Raji (cell line): Measurements from ENCODE around the gene CIBAR2.

ENCODE experiments used
- POLR2A ChIP-seq: IDR thresholded peaks from 2 replicates; pipeline ENCODE4 v1.6.1; 2011; ENCODE audit warnings: low read depth, low read length, control low read depth; ENCODE audit not compliant: insufficient read depth

The CIBAR2 gene

DNA sequence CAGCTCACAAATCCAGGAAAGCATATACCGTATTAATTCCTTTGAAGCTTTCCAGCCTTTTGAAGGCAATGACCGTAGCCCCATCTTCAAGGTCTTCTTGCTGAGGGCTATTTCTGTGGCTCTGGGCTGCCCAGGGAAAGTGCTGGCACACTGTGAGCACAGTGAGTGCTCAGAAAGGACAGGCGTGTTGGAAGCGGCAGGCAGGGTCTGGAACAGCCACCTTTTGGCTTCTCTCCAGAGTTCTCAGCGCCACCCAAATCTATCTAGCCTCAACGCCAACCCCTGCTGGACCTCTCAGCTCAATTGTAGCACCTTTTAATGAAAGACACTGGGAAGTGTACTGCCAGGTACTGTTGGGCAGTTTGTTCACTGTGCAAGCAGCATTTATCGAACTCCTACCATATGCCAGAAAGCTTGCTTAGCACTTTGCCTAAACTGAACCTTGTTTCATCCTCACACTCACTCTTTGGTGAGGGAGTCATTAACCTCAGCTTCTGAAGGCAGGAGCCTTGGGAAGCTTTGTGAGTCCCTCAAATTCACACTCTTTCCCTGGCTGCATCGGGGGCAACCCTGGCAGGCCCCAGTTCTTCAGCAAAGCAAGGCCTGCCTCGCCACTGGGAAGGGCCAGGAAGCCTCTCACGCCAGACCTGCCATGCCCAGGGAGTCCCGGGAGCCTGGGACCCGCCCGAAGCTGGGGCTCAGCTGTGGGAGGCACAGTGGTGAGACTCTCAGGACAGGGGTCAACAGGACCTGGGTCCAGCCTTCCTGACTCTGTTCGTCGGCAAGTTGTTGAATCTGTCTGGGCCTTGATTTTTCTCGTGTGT lies 13.5 kb upstream of the CIBAR2 start:
- TF ChIP-seq POLR2A, result no peak

DNA sequence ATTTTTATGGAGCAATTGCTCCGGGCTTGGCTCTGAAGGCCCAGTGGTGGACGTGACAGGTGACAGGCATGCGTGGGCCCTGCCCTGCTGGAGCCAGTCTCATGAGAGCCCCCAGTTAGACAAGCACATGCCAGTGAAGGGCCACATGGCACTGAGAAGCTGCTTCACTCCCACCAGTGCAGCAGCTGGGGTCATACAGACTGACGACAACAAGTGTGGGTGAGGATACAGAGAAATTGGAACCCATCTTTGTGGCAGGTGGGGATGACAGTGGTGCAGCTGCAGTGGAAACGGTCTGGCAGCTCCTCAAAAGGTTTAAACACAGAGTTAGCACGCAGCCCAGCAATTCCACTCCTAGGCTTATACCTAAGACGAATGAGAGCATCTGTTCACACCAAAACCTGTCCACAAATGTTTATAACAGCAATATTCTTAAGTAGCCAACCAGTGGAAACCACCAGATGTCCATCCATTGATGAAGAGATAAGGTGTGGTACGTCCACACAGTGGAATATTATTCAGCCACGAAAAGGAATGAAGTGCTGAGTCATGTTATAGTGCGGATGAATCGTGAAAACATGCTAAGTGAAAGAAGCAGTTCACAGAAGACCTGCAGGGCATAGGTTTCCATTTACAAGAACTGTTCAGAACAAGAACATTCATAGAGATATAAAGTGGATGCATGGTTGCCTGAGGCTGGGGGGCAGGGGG lies 12.5 kb upstream of the CIBAR2 start:
- no peak for TF ChIP-seq POLR2A

DNA sequence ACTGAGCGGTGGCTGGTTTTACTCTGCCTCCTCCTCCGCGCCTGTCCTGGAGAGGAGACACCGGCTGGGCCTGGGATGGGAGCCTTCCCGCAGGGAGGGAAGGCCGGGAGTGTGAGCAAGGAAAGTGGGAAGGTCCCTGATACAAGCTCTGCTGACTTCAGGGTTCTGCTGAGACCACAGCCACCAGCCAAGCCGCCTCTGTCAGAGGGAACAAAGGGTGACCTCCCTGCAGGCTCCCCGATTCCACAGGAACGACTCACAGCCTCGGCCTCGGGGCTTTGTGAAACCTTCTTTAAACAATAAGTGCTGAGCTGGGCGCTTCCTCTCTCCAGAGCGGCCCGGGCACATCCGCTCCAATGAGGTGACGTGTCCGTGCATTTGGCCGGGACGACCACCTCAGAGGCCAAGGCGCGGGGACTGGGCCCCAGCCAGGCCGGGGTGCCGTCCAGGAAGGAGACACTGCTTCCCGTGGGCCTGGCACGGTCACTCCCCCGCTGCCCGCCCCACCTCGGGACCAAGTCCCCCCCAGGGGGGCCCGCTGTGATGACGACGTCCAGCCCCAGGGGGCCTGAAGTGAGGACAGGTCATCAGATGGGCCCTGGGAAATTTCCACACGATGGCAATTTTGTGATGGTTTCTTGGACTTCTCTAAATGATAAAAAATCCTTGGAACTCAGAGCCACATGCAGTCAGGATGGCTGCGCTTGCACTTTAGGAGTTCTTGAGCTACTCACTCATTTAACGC lies 11.8 kb upstream of the CIBAR2 start:
- no peak for TF ChIP-seq POLR2A

DNA sequence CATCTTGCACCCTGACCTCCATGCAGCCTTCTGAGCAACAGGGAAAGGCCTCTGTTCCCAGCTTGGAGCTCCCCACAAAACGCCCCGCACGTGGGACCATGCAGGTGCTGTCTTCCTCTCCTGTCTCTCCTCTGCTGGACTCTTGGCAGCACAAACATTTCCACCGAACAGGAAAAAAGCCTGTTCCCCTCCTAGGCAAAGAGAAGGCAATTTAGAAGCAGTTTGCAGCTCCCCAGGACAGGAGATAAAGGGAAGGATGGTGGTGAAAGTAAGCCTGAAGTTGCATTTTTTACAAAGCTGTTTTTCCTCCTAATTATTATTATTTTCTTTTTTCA lies 7.7 kb upstream of the CIBAR2 start:
- TF ChIP-seq POLR2A, result no peak

DNA sequence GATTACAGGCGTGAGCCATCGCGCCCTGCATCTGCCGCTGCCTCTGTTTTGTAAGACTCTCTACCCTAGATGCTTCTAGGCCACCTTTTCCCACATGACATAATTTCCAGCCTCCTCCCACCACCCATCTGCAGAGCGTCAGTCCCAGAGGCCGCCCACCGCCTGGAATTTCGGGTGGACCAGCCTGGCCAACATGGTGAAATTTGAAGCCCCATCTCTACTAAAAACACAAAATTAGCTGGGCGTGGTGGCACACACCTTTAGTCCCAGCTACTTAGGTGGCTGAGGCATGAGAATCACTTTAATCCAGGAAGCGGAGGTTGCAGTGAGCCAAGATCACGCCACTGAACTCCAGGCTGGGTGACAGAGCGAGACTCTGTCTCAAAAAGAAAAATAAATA lies 5.1 kb upstream of the CIBAR2 start:
- TF ChIP-seq POLR2A, result no peak

DNA sequence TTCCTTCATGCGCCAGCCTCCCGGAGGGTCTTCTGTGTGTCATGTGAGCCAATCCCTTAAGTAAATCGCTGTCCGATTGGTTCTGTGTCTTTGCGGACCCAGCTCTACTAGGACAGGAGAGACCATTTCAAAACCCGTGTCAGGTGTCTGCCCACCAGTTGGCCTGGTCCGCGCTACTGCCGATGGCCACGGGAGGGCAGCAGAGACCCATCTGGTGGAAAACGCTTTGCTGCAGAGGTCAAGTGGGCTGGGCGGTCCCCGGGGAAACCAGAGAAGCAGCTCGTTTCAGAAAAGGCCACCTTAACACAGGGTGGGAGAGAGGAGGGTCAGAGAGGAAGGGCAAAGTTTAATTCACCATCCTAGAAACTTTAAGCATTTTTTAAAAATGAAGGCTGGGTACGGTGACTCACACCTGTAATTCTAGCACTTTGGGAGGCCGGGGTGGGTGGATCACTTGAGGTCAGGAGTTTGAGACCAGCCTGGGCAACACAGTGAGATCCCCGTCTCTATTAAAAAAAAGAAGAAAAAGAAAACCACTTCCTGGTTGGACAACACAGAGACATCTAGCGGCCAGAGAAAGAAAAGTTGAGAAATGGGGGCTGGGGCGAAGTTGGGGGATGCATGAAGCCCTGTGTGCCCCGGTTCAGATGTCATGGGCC lies 2.8 kb upstream of the CIBAR2 start:
- no peak for TF ChIP-seq POLR2A

DNA sequence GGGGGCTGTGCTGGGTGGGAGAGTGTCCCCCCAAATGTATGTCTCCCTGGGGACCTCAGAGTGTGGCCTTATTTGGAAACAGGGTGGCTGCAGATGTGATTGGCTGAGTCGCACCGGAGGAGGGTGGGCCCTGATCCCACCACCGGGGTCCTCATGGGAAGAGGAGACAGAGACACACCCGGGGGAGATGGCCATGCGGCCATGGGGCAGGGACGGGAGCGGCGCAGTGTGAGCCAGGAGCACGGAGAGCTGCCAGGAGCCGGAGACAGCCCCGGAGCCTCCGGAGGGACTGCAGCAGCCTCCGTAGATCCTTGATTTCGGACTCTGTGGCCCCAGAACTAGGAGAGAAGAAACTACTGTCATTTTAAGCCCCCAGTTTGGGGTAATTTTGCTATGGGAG lies 1.6 kb upstream of the CIBAR2 start:
- TF ChIP-seq POLR2A, result no peak

DNA sequence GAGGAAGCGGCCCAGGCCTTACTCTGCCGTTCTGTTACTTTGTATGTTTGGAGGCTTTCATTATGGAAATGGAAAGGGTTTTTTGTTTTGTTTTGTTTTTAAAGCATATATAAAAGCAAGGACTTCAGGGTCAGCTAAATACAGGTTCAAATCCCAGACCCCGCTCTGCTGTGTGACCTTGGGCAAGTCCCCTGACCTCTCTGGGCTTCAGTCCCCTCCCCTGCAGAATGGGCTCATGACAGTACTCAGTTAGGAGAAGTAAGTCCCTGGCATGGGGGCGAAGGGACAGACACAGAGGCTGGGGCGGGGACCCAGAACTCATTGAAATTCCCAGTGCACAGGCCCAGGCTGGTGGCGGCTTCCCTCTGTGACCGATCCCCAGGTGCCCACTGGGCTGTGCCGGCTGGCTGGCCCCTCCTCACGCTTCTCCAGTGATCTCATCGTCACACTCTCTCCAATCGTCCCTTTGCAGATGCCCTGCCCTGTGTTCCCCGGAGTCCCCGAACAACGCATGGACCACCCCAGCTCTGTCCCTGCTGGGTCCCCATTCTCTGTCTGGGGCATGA lies 979 bp upstream of the CIBAR2 start:
- TF ChIP-seq POLR2A, result no peak

DNA sequence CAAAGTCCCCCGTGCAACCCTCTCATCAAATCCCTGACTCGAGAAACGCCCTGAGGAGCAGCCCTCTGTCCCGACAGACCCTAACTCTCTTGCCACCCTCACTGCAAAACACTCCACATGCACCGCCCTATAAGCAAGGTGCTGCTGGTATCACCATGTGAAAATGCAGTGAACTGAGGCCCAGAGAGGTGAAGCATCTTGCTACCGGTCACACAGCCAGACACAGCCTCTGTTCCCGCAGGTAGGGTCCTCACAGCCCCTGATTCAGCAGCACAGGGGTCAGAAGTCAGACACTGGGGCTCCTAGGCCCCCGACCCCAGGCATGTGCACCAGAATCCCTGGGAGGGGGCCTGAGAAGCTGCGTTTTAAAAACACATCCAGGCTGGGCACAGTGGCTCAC lies 1.1 kb downstream of the CIBAR2 start:
- no peak for TF ChIP-seq POLR2A

DNA sequence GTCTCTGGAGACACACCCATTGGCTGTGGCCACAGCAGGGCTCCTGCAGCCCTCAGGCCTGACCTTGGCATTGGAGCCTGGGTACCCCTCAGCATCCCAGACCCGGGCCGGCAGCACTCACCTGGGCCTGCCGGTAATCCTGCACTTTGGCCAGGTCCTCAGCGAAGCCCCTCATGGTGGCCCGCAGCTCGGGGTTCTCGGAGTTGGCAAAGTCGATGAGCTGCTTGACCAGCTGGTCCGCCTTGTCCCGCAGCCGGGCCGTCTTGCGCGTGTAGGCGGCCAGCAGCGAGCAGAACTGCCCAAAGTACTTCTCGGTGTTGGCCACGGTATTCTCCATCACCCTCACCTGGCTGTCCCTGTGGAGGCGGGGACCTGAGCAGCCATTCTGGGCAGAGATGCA lies 2.2 kb downstream of the CIBAR2 start:
- no peak for TF ChIP-seq POLR2A

DNA sequence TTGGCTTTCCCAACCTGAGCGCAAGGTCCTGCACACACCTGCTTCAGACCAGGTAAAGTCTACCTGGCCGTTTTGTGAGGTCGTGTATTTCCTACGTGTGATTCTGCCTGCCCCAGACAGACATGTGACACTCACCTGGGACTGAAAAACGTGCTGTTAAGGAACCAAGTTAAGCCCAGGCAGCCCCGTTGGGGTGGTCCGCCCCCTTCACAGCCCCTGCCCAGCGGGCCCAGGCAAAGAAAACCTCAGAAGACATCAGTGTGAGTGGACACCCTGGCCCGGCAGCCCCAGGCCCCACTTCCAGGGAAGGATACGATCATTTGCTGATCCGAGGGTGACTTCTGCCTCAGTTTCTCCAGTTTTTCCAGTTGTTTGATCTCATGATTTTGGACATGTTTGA lies 4.7 kb downstream of the CIBAR2 start:
- no peak for TF ChIP-seq POLR2A

DNA sequence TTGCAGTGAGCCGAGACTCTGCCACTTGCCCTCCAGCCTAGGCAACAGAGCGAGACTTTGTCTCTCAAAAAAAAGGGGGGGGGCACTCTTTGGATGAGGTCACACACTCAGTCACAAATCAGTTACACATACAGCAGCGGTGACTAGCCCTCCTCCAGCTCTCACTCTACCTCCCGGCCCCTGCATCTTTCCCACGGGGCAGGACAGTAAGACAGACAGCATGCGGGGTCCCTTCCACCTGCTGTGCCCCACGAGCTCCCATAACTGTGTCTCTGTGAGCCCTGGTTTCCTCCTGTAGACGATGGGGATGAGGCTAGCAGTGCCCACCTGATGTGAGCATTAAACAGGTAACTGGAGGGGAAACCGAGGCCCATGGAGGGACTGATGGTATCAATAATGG lies 5.2 kb downstream of the CIBAR2 start:
- TF ChIP-seq POLR2A, result no peak

DNA sequence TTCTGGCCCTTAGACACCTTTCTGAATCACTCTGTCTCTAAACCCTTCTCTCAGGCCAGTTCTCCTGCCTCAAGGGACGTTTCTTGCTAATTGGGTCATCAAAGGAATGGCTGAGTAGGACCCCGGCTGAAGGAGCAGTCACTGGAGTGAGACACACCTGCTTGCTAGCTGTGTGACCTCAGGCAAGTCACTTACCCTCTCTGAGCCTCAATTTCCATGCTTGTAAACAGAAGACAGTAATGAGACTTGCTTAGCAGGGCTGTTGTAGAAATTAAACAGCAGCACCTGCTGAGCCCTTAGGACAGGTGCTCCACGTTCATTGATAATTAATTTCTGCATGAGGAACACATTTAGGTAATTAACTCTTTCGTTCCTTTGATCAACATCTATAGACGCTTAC lies 6.8 kb downstream of the CIBAR2 start:
- no peak for TF ChIP-seq POLR2A

DNA sequence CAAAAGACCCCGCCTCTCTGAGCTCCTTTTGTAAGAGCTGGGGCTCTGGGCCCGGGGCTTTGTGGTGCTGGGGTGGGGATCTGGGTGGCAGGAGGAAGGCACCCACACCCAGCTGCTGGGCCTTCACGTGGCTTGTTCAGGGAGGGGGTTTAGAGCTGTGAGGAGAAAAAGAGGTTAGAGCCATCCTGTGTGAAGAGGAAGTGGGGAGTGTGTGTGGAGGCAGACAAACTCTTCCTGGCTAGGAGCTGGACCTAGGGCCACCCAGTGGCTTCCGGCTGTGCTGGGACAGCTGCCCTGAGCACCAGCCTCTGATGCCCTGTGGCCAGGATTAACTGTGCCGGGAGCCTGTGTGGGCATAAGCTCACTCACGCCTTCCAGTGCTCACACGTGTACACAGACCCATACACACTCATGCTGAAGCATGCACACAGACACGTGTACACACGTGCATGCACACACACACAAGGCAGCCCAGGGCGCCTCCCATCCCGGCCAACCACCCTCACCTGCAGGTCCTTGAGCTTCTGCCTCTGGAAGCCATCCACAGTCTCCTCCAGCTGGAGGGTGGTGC lies 7.4 kb downstream of the CIBAR2 start:
- TF ChIP-seq POLR2A, result peak; percentile 16; the same call in 1 of the 2 replicates

DNA sequence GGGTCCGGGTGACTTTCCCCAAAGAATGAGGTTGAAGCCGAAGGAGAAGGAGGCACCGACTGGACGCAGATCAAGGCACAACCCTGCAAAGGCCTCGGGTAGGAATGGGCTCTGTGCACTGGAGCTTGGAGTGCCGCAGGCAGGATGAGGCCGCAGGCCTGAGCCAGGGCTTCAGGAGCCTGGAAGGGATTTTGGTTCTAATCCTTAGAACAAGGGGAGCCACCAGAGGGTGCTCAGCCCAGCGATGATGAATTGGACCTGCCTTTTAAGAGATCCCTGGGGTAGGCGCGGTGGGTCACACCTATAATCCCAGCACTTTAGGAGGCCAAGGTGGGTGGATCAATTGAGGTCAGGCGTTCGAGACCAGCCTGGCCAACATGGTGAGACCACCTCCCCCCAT lies 8.1 kb downstream of the CIBAR2 start:
- no peak for TF ChIP-seq POLR2A
